Inflammatory macrophage treated with lipopolysaccharide for 1 hour (primary cell): ENCODE data around the gene NKAIN1.
"Not testable (repeated sequence)": the region's sequence is repeated elsewhere in the genome, so short reads cannot be mapped to it uniquely, and the experiment has no call there.

Source experiments
- DNase-seq, 2 donors: peaks; one replicate each; pipeline ENCODE4 v3.0.0-alpha.2; 2020 to 2022

The NKAIN1 gene

DNA sequence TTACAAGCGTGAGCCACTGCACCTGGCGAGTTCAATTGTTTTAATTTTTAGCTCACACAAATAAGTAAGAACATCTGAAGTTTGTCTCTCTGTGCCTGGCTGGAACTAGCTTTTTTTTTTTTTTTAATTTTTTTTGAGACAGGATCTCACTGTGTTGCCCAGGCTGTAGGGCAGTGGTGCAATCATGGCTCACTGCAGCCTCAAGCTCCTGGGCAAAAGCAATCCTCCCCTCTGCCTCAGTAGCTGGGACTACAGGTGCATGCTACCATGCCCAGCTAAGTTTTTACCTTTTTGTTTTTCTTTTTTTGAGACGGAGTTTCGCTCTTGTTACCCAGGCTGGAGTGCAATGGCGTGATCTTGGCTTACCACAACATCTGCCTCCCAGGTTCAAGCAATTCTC is 7.9 kb downstream of the NKAIN1 start:
- DNase-seq = no peak

DNA sequence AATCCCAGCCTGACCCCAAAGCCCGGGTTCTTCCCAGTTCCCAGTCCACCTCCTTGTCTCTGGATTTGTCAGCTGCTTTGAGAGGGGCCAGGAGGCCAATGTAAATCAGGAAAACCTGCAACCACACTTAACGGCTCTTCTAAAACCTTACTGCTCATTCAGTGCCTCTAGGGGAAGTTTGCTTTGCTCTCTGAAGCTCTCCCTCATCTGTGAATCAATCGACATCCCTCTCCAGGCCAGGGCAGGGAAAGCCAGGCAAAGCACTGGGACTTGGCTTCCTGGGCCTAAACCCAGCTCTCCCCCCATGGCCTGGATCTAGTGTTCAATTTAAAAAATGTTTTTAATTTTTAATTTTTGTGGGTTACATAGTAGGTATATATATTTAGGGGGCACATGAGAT is 9.3 kb downstream of the NKAIN1 start:
- DNase-seq = no peak

DNA sequence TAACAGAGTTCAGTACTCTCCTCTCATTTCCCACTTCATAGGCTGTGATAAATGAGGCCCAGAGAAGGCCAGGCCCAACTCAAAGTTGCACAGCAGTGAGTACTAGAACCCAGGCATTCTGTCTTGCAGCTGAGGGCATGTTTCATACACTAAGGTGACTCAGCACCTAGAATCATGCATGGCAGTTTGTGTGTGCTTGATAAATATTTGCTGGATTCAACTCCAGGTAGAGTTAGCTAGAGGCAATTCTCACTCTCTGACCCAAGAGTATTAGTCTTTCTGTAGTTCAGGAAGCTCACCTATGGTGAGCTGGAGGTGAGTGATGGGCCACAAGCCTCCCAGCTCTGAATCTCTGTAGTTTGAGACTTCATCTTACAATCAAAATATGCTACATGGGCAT is 10.7 kb downstream of the NKAIN1 start:
- no peak for DNase-seq

DNA sequence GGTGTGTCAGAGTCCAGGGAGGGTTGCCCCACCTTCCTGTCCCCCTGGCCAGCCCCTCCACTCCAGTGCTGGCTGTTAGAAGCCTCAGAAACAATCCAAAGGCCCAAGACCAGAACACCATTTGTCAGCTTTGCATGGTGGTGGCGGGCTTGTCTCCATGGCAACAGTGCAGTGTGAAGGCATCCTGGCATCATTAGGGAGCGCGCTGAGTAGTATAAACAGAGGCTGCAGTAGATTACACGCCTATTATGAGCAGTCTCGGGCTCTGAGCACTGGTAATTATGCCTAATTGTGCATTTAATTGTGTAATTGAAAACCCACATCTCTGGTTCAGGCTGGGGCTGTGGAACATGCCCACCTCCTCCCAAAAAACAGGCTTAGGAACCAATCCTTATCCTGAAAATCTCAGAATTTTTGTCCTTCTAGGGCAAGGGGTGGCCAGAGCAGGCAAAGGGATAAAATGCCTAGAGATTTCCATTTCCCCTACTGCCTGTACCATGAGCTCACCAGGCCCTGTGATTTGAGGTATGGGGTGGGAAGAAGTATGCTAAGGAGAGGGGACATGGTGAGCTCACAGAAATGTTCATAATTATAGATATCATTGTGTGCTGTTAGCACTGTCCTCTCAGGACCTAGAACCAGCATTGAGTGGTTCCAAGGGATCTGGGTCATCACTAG is 11.7 kb downstream of the NKAIN1 start:
- no peak for DNase-seq

DNA sequence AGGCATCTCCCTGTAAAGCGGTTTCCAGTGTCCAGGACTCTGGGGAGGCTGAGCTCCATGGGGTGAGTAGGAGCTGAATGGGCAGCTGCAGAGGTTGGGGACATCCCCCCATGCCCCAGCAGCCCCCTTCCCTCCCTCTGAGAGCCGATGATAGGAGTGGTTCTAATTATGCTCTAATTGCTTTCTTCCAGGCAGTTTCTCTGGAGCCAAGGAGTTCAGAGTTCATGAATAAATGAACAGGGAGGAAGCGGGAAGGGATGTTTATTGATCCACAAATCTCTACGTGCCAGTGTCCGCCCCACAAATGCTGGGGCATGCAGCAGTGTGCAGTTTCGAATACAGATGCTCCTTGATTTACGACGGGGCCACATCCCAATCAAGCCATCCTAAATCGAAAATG is 15.6 kb downstream of the NKAIN1 start:
- DNase-seq = no peak

DNA sequence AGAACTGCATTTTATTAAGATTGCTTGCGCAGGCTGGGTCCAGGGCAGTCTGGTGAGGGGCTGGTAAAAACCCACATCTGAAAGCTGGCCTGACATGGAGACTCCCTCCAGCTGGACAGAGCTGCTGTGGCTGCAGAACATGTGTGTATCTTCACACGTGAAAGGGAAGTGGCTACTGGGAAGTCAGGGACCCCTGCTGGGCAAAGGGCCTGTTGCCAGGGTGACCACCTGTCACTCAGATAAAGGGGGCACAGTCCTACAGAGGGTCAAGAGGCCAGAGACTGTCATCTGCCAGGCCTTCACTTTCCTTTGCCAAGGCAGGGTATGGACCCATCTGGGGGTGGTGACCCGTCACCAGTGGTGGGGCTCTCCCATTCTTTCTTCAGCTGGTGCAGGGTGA is 17.5 kb downstream of the NKAIN1 start:
- DNase-seq = no peak

DNA sequence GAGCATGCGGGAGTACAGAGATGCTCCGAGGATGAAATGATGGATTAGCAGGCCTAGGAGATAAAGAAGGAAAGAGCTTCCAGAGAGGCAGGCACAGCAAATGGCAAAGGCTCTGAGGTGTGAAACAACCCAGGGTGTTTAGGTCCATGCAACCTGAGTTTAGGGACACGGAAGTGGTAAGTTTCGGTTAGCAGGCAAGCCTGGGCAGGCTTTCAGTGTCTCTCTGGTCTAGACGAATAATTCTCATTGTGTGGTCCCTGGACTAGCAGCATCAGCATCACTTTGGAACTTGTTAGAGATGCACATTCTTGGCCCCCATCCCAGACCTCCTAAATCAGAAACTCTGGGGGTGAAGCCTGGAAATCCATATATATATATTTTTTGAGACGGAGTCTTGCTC is 18.6 kb downstream of the NKAIN1 start:
- no peak for DNase-seq

DNA sequence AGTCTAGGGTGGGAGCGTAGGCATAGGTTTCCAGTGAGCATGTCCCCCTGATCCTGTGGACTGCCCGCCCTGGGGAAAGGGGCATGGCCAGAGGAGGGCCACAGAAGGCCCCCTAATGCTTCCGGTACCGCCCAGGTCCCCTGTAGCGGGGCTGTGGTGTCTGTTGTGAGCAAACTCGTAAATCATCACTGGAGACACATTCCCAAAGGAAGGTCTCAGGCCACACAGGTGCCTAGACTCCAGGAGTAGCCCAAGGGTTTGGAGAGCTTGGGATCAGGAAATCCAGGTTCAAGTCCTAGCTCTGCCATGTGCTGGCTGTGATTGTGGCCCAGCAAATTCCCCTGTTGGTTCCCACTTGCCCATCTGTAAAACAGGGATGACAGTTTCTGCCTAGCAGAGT is 20.2 kb downstream of the NKAIN1 start:
- no peak for DNase-seq

DNA sequence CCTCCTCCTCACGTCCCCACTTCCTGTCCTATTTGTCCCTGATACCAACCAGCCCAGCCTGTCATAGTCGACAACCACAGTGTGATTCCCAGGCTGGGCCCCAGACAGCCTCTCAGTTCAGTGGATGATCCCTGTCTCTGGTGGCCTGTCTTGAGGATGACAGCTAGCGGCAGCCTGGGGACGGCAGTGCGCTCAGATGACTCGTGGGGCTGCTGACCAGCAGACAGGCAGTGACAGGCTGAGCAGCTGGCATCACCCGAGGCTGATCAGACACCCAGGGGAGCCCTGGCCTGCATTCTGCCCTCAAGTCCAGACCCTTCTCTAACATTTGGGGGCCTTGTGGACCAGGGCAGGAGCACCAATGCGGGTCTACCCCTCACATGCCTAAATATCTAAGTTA is 21.0 kb downstream of the NKAIN1 start:
- DNase-seq = no peak

DNA sequence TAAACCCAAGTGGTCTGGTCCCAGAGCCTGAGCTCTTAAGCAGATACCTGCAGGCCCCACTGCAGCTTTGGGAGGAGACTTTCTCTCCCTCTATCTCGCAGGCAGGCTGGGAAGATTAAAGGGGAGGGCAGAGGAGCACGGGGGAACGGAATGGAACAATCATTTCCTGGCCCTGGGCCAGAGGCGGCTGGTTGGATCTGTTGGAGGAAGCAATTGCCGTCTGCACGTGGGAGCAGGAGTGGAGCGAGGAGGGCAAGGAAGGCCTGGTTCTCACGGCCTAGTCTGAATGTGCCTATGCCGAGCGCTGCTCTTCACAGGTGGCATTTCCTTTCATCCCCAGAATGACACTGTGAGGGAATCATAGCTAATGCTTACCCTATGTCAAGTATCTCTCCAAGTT is 23.7 kb downstream of the NKAIN1 start:
- no peak for DNase-seq

DNA sequence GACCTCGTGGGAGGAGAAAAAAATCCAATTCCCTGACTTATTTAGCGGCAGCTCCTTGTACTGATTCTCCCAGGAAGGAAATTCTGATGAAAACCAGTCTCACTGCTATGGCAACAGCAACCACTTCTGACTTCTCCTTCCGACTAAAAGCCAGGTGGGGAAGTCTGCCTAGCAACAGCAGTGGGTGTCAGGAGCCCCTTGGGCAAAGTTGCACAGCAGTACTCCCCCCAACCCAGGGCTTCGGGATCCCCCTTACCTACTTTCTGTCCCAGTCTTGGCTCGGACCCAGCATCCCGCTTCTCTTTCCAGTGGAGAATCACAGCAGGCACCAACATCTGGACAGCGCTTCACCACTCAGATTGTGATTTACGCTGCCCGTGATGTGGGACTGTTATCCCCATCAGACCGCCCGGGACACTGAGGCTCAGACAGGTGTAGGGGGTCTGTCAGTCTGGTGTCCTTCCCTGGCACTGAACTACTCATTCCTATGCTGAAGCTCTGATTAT is 24.6 kb downstream of the NKAIN1 start:
- peak in 1 of 2 donors; percentile 3 for DNase-seq

DNA sequence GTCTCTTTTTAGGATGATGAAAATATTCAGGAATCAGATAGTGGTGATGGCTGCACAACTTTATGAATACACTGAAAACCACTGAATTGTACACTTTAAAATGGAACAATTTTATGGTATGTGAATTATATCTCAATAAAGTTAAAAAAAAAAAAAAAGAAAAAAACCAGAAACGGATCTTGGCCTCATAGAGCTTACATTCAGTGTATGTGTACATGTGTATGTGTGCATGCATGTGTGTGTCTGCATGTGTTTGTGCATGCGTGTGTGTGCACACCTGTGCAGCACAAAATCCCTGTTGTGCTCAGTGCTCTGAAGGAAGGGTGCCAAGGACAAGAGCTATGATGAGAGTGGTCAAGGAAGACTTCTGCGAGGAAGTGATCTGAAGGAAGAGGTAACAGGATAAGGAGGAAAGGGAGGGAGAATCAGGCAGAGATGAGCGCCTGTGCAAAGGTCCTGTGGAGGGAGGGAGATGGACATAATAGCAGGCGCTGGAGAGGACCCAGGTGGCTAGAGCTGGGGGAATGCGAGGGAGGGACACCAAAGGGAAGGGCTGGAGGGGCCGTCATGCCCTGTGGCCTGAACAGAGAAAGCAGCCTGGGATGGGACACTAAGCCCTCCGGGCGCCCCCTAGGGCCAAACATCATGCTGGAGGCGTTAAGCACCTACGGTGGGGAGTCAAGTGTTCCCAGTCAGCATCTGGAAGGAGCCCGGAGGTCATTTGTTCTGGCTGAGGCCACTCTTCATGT is 25.2 kb downstream of the NKAIN1 start:
- DNase-seq = no peak

DNA sequence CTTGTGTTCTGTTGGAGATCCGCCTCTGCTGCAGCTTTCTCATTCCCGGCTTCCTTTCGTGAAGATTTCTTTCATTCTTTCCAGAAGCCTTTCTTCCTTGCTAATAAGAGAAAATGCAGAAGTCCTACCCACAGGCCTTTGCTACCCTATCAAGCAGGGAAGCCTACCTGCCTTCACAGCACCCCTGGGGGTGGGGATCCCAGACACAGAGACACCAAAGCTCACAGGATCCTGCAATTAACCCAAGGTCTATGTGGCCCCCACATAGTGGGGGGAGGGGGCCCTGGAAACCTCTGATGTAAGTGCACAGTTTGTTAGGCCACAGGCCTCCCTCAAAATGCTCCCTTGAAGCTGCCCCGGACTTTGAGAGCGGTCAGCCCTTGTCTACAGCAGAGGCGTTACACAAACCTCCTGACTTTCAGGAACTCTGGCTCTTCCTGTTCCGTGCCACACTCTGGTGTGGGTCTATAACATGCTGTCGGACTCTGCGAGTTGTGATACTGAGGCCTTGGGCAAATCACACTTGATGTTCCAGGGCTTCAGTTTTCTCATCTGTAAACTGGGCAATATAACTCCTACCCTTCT is 31.2 kb downstream of the NKAIN1 start:
- DNase-seq = peak; percentile 53 to 59

DNA sequence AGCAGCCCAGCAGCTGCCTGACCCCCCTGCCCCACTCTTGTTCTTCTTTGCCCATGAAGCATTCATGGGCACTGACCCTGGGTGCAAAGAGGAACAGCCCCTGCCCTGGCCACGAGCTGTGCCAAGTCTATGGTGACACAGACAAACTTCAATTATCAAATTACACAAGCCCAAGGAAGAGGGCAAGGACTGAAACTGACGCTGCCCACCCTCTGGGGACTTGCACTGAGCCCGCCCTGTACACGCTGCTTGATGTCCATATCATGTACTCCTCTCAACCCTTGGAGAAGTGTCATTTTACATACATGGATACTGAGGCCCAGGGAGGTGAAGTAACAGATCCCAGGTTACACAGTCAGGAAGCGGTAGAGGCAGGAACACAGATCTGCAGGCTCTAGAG is 32.1 kb downstream of the NKAIN1 start:
- no peak for DNase-seq

DNA sequence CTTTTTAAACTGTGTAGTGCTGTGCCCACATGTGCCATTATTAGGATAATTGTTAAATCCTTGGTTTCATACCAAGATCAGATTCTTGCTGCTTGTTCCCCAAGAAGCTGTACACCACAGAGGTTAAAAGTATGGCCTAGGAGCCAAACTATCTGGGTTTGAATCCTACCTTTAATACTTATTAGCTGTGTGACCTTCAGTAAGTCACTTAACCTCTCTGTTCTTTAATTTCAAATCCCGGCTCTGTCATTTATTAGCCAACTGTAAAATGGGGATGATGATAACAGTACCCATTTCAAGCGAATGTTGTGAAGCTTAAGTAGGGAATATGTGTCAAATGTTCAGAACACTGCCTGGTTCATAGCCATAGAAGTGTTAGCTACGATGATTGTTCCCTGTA is 32.6 kb downstream of the NKAIN1 start:
- no peak for DNase-seq

DNA sequence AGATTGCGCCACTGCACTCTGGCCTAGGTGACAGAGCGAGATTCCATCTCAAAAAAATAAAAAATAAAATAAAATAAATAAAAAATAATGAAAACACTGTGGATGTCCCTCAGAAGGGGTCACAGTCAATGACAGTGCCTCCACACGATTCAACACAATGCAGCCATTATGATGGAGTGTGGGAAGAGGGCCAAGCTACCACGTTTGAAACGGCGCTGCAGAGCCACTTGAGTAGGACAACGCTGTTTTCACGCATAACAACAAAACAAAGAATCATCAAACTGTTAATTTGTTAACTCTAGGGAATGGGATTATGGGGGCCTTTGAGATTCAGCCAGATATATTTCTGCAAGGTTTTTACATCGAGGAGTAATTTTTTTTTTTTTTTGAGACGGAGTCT is 36.5 kb downstream of the NKAIN1 start:
- DNase-seq = no peak

DNA sequence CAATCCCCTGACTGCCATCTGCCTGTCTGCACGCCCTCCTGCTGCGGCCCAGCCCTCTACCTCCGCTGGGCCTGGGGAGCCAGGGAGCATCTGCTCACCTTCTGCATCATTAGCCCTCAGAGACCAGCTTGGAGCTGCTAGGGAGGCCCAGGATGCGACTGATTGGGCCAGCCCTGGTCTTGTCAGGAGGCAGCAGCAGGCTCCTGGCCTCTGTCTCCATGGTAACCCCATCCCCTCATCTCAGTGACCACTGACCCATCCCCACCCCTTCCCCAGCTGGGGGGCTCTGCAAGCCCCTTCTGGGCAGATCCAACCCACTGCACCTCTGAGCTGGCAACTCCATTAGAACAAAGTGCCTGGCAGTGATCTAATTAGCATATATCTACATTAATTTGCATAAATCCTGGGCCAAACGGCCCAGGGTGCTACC is 37.7 kb downstream of the NKAIN1 start:
- no peak for DNase-seq

DNA sequence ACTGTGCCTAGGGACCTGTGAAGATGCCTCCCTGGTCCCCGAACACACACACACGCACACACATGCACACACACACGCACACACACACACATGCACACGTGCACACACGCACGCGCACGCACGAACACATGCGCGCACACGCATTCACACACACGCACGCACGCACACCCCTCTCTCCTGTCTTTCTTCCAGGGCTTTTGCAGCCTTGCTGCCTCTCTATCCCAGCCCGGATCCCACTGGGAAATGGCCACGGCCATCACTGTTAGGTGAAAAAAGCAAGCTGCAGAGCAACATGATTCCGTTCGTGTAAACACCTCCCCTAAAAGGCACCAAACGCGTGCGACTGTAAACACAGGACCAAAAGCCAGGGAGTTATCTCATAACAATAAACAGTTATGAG is 39.7 kb downstream of the NKAIN1 start:
- DNase-seq = no peak

DNA sequence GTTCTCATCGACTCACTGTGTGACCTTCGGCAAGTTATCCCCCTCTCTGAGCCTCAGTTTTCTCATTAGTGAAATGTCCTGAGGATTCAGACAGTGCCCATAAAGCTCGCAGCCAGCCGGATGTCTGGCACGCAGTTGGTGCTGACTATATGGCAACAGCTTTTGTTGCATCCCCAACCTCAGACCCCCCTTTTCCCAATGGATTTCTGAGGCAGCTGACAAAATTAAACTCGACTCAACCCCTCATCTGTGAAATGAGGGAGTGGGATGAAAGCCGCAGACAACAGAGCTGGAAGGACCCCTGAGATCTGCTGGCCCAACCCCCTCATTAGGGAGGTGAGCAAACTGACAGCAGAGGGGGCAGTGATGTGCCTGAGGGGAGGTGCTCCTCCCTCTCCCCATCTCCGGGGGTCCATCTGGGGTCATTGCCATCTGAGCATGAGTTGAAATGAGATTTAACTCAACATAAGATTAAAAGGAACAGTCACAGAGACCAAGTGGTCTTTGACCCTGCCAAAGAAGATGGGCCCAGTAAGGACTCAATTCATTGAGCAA is 40.4 kb downstream of the NKAIN1 start:
- no peak for DNase-seq

DNA sequence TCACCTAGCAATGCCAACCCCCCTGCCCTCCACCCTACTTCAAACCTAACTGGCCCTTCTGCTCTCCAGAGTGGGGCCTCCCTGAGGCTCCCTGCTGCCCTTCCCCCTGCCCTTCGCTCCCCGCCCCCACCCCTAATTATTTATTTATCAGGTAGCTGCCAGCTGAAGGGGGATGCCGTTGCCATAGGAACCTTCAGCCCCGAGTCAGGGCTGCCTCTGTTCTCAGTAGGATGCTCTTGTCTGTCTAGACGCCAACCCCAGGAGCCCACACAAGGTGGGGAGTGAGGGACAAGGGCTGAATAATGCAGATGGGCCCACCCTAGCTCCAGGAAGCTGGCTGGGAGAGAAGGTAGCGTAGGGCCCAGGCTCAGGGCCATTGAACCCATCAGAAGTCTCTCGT is 41.1 kb downstream of the NKAIN1 start:
- DNase-seq = no peak

DNA sequence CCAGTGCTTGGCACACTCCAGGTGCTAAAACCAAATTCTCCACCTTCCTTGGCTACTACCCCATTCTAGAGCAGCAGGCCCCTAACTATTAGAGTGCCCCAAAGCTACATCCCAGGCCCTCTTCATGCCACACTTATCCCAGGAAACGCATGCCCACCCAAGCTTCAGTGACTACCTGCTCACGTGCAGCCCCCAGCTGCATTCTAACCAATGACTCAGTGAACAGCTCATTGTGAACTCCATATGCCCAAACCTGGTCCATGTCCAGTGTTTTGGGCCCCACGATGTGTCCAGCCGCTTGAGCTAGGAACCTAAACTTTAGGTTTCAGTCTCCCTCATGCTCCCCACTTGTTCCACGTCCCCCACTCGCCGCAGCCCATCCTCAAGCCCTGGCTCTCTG is 41.5 kb downstream of the NKAIN1 start:
- no peak for DNase-seq

DNA sequence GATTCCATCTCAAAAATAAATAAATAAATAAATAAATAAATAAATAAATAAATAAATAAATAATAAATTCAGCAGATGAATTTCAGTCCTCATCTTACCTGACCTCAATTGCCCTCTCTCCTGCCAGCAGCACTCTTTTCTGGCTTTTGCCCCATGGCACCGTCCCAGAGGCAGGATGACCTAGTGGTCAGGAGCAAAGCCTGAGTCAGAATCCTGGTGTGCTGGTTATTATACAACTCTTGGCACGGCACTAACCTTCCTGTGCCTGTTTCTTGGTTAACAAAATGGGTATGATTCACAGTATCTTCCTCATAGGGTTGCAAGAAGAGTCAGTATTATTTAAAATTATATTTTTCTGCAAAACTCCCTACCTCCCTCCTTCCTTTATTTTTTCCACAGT is 43.0 kb downstream of the NKAIN1 start:
- DNase-seq = peak in 1 of 2 donors; percentile 3

DNA sequence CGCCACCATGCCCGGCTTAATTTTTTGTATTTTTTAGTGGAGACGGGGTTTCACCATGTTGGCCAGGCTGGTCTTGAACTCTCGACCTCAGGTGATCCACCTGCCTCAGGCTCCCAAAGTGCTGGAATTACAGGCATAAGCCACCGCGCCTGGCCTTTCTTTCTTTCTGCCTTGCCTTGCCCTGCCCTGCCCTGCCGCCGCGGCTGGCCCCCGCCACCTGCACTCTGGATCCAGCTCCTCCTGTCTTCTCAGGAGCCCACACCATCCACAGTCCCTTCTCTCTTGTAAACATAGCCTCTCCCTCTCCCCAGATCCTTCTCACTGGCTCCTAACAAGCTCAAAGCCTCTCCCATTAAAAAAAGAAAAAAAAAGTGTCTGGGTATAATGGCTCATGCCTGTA is 44.4 kb downstream of the NKAIN1 start:
- not testable (repeated sequence) for DNase-seq

DNA sequence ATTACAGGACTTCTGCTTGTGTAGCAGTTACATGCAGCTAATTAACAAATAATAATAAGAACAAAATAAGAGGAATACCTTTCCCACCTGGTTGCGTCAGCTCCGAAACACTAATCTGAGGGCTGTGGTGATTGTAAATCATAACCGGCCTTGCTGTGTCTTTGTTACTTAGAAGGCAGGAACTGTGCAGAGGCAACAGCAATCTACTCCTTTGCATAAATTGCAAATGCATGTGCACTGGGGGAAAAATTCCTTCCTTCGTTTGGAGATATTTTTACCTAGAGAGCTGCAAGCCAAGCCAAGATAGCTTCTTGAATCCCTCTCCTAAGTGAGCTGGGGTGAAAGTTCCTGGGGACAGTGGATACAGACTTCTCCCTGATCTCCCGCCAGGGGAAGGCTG is 46.0 kb downstream of the NKAIN1 start:
- DNase-seq = no peak
